H1 (cell line): ENCODE data around the gene RBP3. TPM values are rescaled to one million over a fixed set of nuclear protein-coding genes. Genes with fewer than 3 reads are reported as not detected.

ENCODE experiments used
- CTCF ChIA-PET: fragments of 300-600 bp; sonication (Branson Sonifier 250); formaldehyde crosslinking; loops from one replicate; lab custom pipeline; 2021; ENCODE audit not compliant: partially characterized antibody; lab: Charles Lee
- POLR2A ChIA-PET: fragments of 300-600 bp; sonication (Branson Sonifier 250); formaldehyde crosslinking; loops from one replicate; lab custom pipeline; 2021; ENCODE audit warnings: inconsistent platforms; ENCODE audit not compliant: partially characterized antibody; lab: Charles Lee
- DNase-seq, 2 experiments: peaks; one replicate each; pipeline versions ENCODE4 v3.0.0 to v3.0.0-alpha.2; 2010 to 2022; ENCODE audit warnings: low spot score in 2 of 2, low read depth in 1 of 2, mixed read lengths in 1 of 2
- FAIRE-seq: peaks from 2 replicates; lab custom pipeline; 2011; peaks lifted over from hg19 to GRCh38; lab: Jason Lieb, UNC
- H2AFZ ChIP-seq: 2 replicates; pipeline ENCODE4 v1.8.1; 2012; ENCODE audit warnings: low read length, inconsistent platforms
- H2AK5ac ChIP-seq: 2 replicates; pipeline ENCODE4 v1.6.1; 2013; ENCODE audit warnings: low read depth, low read length
- H2BK120ac ChIP-seq: replicated peaks from 2 replicates; pipeline ENCODE3; 2013; ENCODE audit warnings: low read depth, low read length, inconsistent platforms
- H2BK12ac ChIP-seq: 2 replicates; pipeline ENCODE4 v1.6.1; 2013; ENCODE audit warnings: low read depth, low read length
- H2BK15ac ChIP-seq: 2 replicates; pipeline ENCODE4 v1.6.1; 2013; ENCODE audit warnings: low read length
- H2BK20ac ChIP-seq: 2 replicates; pipeline ENCODE4 v1.6.1; 2013; ENCODE audit warnings: low read length
- H2BK5ac ChIP-seq: 2 replicates; pipeline ENCODE4 v1.6.1; 2013; ENCODE audit warnings: low read depth, low read length
- H3K14ac ChIP-seq: 2 replicates; pipeline ENCODE4 v1.6.1; 2013; ENCODE audit warnings: inconsistent platforms; ENCODE audit not compliant: insufficient read length
- H3K18ac ChIP-seq: 2 replicates; pipeline ENCODE4 v1.6.1; 2013; ENCODE audit warnings: low read length; ENCODE audit errors: extremely low read depth
- H3K23ac ChIP-seq: 2 replicates; pipeline ENCODE4 v1.6.1; 2013; ENCODE audit warnings: inconsistent platforms; ENCODE audit not compliant: insufficient read length
- H3K23me2 ChIP-seq: 2 replicates; pipeline ENCODE4 v1.6.1; 2013; ENCODE audit warnings: low read depth, low read length
- H3K27ac ChIP-seq: 2 replicates; pipeline ENCODE4 v1.6.1; 2011; ENCODE audit warnings: low read depth, low read length, inconsistent platforms
- H3K27me3 ChIP-seq, 4 experiments: replicated peaks in 1 of 4; 1 replicate in 1 of 4; 2 replicates in 3 of 4; pipeline versions ENCODE4 v1.6.1 to v1.8.1; 2011 to 2013; ENCODE audit warnings: low read length in 3 of 4, mild to moderate bottlenecking in 3 of 4, inconsistent platforms in 2 of 4, mixed read lengths in 2 of 4, moderate library complexity in 1 of 4; ENCODE audit not compliant: control insufficient read depth in 3 of 4, insufficient read depth in 3 of 4; ENCODE audit errors: extremely low read depth in 1 of 4
- H3K36me3 ChIP-seq, 4 experiments: 2 replicates each; pipeline versions ENCODE4 v1.6.1 to v1.8.1; 2011 to 2013; ENCODE audit warnings: mild to moderate bottlenecking in 4 of 4, low read length in 3 of 4, moderate library complexity in 2 of 4, control low read depth in 1 of 4, inconsistent platforms in 1 of 4; ENCODE audit not compliant: insufficient read depth in 4 of 4, control insufficient read depth in 2 of 4
- H3K4ac ChIP-seq: replicated peaks from 2 replicates; pipeline ENCODE3; 2013; ENCODE audit warnings: low read length, low read depth, mixed read lengths, inconsistent platforms; ENCODE audit not compliant: insufficient read length
- H3K4me1 ChIP-seq, 4 experiments: replicated peaks in 1 of 4; 1 replicate in 1 of 4; 2 replicates in 3 of 4; pipeline versions ENCODE4 v1.6.1 to v1.8.1; 2011 to 2013; ENCODE audit warnings: low read length in 3 of 4, inconsistent platforms in 2 of 4, mixed read lengths in 1 of 4; ENCODE audit not compliant: insufficient read depth in 4 of 4, control insufficient read depth in 3 of 4
- H3K4me2 ChIP-seq, 2 experiments: 2 replicates each; pipeline versions ENCODE4 v1.6.1 to v1.8.1; 2011 to 2013; ENCODE audit warnings: low read depth in 2 of 2, low read length in 2 of 2, control low read depth in 1 of 2, inconsistent platforms in 1 of 2, mild to moderate bottlenecking in 1 of 2; ENCODE audit not compliant: insufficient read depth in 1 of 2
- H3K4me3 ChIP-seq, 4 experiments: fragments of 200-600, 300-600 bp in 1 of 4; sonication (generic), shearing (Covaris generic), sonication (Bioruptor Twin) in 1 of 4; 2 replicates each; pipeline versions ENCODE4 v1.5.1 to v1.8.1; 2011 to 2016; ENCODE audit warnings: low read length in 4 of 4, low read depth in 3 of 4, control low read depth in 2 of 4, inconsistent platforms in 2 of 4, mild to moderate bottlenecking in 2 of 4, mixed read lengths in 1 of 4, moderate library complexity in 1 of 4; ENCODE audit not compliant: insufficient read depth in 2 of 4; ENCODE audit errors: extremely low read depth in 1 of 4
- H3K56ac ChIP-seq: replicated peaks from 2 replicates; pipeline ENCODE3; 2013; ENCODE audit warnings: low read depth, mild to moderate bottlenecking, mixed read lengths, low read length, inconsistent platforms; ENCODE audit not compliant: insufficient read length
- H3K79me1 ChIP-seq: 2 replicates; pipeline ENCODE4 v1.6.1; 2013; ENCODE audit warnings: low read depth, low read length, control low read depth
- H3K79me2 ChIP-seq, 2 experiments: 2 replicates each; pipeline versions ENCODE4 v1.6.1 to v1.8.1; 2012 to 2013; ENCODE audit warnings: low read length in 2 of 2, mild to moderate bottlenecking in 2 of 2, inconsistent platforms in 1 of 2; ENCODE audit not compliant: insufficient read depth in 2 of 2, control insufficient read depth in 1 of 2
- H3K9ac ChIP-seq, 4 experiments: replicated peaks in 1 of 4; 1 replicate in 1 of 4; 2 replicates in 3 of 4; pipeline versions ENCODE4 v1.6.1 to v1.8.1; 2011 to 2013; ENCODE audit warnings: low read depth in 3 of 4, low read length in 3 of 4, control low read depth in 2 of 4, mild to moderate bottlenecking in 2 of 4, moderate library complexity in 2 of 4, inconsistent platforms in 1 of 4; ENCODE audit errors: extremely low read depth in 1 of 4
- H3K9me3 ChIP-seq, 2 experiments: 2 replicates each; pipeline versions ENCODE4 v1.6.1 to v1.8.1; 2012 to 2013; ENCODE audit warnings: mild to moderate bottlenecking in 2 of 2, moderate library complexity in 2 of 2, control low read depth in 1 of 2, inconsistent platforms in 1 of 2, low read depth in 1 of 2, low read length in 1 of 2, mixed read lengths in 1 of 2; ENCODE audit not compliant: insufficient read depth in 2 of 2
- H4K20me1 ChIP-seq, 2 experiments: replicated peaks in 1 of 2; 2 replicates each; pipeline versions ENCODE3 to v1.8.1; 2011 to 2013; ENCODE audit warnings: inconsistent platforms in 2 of 2, low read length in 2 of 2, mild to moderate bottlenecking in 1 of 2; ENCODE audit not compliant: insufficient read depth in 2 of 2, control insufficient read depth in 1 of 2
- H4K5ac ChIP-seq: 2 replicates; pipeline ENCODE4 v1.6.1; 2013; ENCODE audit warnings: low read length, low read depth, mixed read lengths, inconsistent platforms; ENCODE audit not compliant: insufficient read length
- H4K8ac ChIP-seq: 2 replicates; pipeline ENCODE4 v1.8.0; 2013; ENCODE audit warnings: mild to moderate bottlenecking, moderate library complexity, low read length, inconsistent platforms; ENCODE audit not compliant: insufficient read depth; ENCODE audit errors: extremely low read depth
- H4K91ac ChIP-seq: replicated peaks from 2 replicates; pipeline ENCODE3; 2013; ENCODE audit warnings: low read length, mixed read lengths, inconsistent platforms; ENCODE audit not compliant: insufficient read length
- EZH2 ChIP-seq: fragments of 200-600 bp; sonication (generic); IDR thresholded peaks from 2 replicates; pipeline ENCODE4 v1.7.1; 2012; ENCODE audit warnings: low read depth, mild to moderate bottlenecking, moderate library complexity, low read length, inconsistent platforms; ENCODE audit not compliant: severe bottlenecking
- HDAC6 ChIP-seq: IDR thresholded peaks from one replicate; pipeline ENCODE4 v1.7.1; 2012; ENCODE audit warnings: low read depth, mild to moderate bottlenecking, inconsistent platforms, low read length, moderate library complexity
- JUN ChIP-seq: IDR thresholded peaks from 2 replicates; pipeline ENCODE4 v1.6.1; 2011; ENCODE audit warnings: low read depth, mild to moderate bottlenecking, improper control_type of control experiment, low read length
- WGBS, 2 experiments: shearing (Covaris generic) in 1 of 2; methylation state at CpG; one replicate each; pipeline versions ENCODE4 v1.1.6 to v1.1.7; 2013 to 2015; ENCODE audit warnings: low lambda C conversion rate in 2 of 2, mixed read lengths in 2 of 2, inconsistent platforms in 1 of 2, low coverage in 1 of 2, missing lambda C conversion rate in 1 of 2; ENCODE audit not compliant: insufficient replicate concordance in 2 of 2, insufficient coverage in 1 of 2, insufficient read length in 1 of 2; ENCODE audit errors: extremely low coverage in 1 of 2, missing lambda C conversion rate in 1 of 2; 5-methylcytosine and 5-hydroxymethylcytosine counted together
- polyA plus RNA-seq, 7 experiments: library from polyadenylated mRNA; depleted of rRNA in 3 of 7; stranded (reverse) in 5 of 7; unstranded in 2 of 7; fragments of >200 nt in 5 of 7; fragments of 200-250 nt in 2 of 7; gene quantifications; 1 replicate in 5 of 7; 2 replicates in 1 of 7; 4 replicates in 1 of 7; pipeline versions ENCODE4 v1.2.1 to v1.2.3, GENCODE V29; 2011 to 2013; ENCODE audit warnings: missing spikeins in 2 of 7, mixed read lengths in 2 of 7
- total RNA-seq: library from RNA; stranded (reverse); fragmentation: NEBNext Ultra II Directional; extraction: Animal tissue kit (Norgen Biotek cat#: 25700); gene quantifications from 2 replicates; pipeline ENCODE4 v1.2.1, GENCODE V29; 2021

RBP3 gene
- total and polyA plus RNA-seq, 2 of the 8 experiments (the other 6 are each of a cell fraction or from before 2014, with no cell fraction given) = not detected

GRCh38 chr10:47321521-47322195, 26.5 kb upstream of the RBP3 start:
- no peak overlapping the region; the same call in 1 of the 2 replicates for H2BK5ac ChIP-seq
- FAIRE-seq (no peak), DNase-seq (no peak)
- H2AFZ ChIP-seq = no peak overlapping the region
- no peak overlapping the region for H2BK15ac ChIP-seq
- H3K36me3 ChIP-seq = no peaks in the 10 kb centered on the region
- no peak overlapping the region for H2BK120ac ChIP-seq
- no peak overlapping the region for H3K4ac ChIP-seq
- H2BK20ac ChIP-seq = no peak overlapping the region
- H3K4me2 ChIP-seq = no peak overlapping the region
- TF ChIP-seq HDAC6 = no peak
- no peak for TF ChIP-seq JUN
- TF ChIP-seq EZH2 = no peak
- no peaks in the 10 kb centered on the region for H3K23me2 ChIP-seq
- H2AK5ac ChIP-seq = no peak overlapping the region
- 83% methylated on average over 8 of the region's 8 CpGs; no CpG with 5 or more reads in 1 of the 2 experiments for WGBS, 2 experiments
- no peak overlapping the region for H3K14ac ChIP-seq
- H3K18ac ChIP-seq = no peak overlapping the region
- H3K56ac ChIP-seq = no peak overlapping the region
- no peak overlapping the region for H3K23ac ChIP-seq
- H3K27ac ChIP-seq = no peak overlapping the region
- no peak overlapping the region for H4K91ac ChIP-seq
- ChIA-PET CTCF (interaction anchor here (0.9 to 1.3 kb wide), 5 partner anchors 10 to 297 kb away, joined by 3 to 6 read pairs (median 3); no protein-coding TSS in a partner anchor), POLR2A (no interaction called here)
- no peak overlapping the region for H3K4me3 ChIP-seq
- H2BK12ac ChIP-seq = no peak overlapping the region
- H3K79me2 ChIP-seq = no peaks in the 10 kb centered on the region
- H3K4me1 ChIP-seq = no peaks in the 10 kb centered on the region
- H3K9me3 ChIP-seq = no peaks in the 10 kb centered on the region
- H4K5ac ChIP-seq = no peak overlapping the region
- no peaks in the 10 kb centered on the region for H3K79me1 ChIP-seq
- H3K27me3 ChIP-seq = no peaks in the 10 kb centered on the region; a peak in 2 of 7 replicates
- no peak overlapping the region for H4K8ac ChIP-seq
- H3K9ac ChIP-seq = no peak overlapping the region
- no peaks in the 10 kb centered on the region for H4K20me1 ChIP-seq
